HG02943 (cell line): ENCODE data around the gene PRRT2.
A peak's percentile ranks its signal among the peaks of the same experiment; 100 is the strongest.
"Not testable (repeated sequence)": the region's sequence is repeated elsewhere in the genome, so short reads cannot be mapped to it uniquely, and the experiment has no call there.

ENCODE experiments used
- ATAC-seq: cut with Tn5 transposase; IDR thresholded peaks from one replicate; pipeline ENCODE4 v1.9.1; 2021; ENCODE audit warnings: mild to moderate bottlenecking, low read depth, moderate library complexity; ENCODE audit not compliant: unreplicated experiment

Gene PRRT2

GRCh38 chr16:29790949-29791844, 20.8 kb upstream of the PRRT2 start:
- peak; percentile 5 for ATAC-seq

- no peak for ATAC-seq
These were observed 19.9 kb upstream of the PRRT2 start for GRCh38 chr16:29791845-29792807.

GRCh38 chr16:29793153-29793552, 18.8 kb upstream of the PRRT2 start:
- ATAC-seq, result not testable (repeated sequence)

GRCh38 chr16:29794231-29794710, 17.7 kb upstream of the PRRT2 start:
- ATAC-seq, result no peak

GRCh38 chr16:29802416-29802935, 9.5 kb upstream of the PRRT2 start:
- ATAC-seq, result no peak

- no peak for ATAC-seq
These were observed 8.0 kb upstream of the PRRT2 start for GRCh38 chr16:29804020-29804419.

- no peak for ATAC-seq
These were observed 7.3 kb upstream of the PRRT2 start for GRCh38 chr16:29804455-29805231.

GRCh38 chr16:29805232-29806098, 6.5 kb upstream of the PRRT2 start:
- peak; percentile 54 for ATAC-seq

- ATAC-seq, result no peak
These were observed 5.9 kb upstream of the PRRT2 start, which contains the start of gene MAZ for GRCh38 chr16:29806099-29806579. MAZ (plus strand) TSS chr16:29806529; CDS start chr16:29806702, 173 bp downstream.

- no peak for ATAC-seq
These were observed 5.2 kb upstream of the PRRT2 start for GRCh38 chr16:29806641-29807425.

- ATAC-seq, result no peak
These were observed 4.4 kb upstream of the PRRT2 start for GRCh38 chr16:29807426-29808218.

GRCh38 chr16:29808219-29808900, 3.6 kb upstream of the PRRT2 start:
- no peak for ATAC-seq

GRCh38 chr16:29809031-29809747, 2.8 kb upstream of the PRRT2 start:
- no peak for ATAC-seq

GRCh38 chr16:29809850-29810698, 1.9 kb upstream of the PRRT2 start:
- ATAC-seq, result no peak

GRCh38 chr16:29810699-29811169, 1.3 kb upstream of the PRRT2 start:
- no peak for ATAC-seq
